ENCODE data around the gene RFTN1. TPM values are rescaled to one million over a fixed set of nuclear protein-coding genes. Genes with fewer than 3 reads are reported as not detected.

Gene RFTN1
- polyA plus RNA-seq, 3 donors, result 30.2 to 33.6 (median 31.5) TPM

- no peak for DNase-seq (ENCODE audit: low read depth in 3 of 3, low spot score in 2 of 3)
These were observed 129.6 kb downstream of the RFTN1 start for GRCh38 chr3:16383864-16384263.

DNA sequence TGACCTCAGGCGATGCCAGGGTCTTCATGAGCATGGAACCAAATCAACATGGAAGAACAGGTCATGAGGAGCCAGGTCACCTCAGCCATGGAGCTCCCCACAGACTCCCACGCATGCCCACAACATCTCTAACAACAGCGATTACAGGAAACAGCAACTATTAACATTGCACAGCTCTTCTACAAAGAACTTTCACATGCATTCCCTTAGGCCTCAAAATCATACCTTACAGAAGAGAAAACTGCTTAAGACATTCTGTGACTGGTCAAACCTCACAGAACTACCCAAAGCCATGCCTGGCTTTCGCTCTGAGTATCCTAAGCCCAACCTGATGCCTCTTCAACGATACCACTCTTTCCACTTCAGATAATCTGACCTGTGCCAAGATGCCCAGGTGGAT is 130.7 kb downstream of the RFTN1 start:
- DNase-seq (ENCODE audit: low read depth in 3 of 3, low spot score in 2 of 3), result no peak

GRCh38 chr3:16381426-16381825 is 132.1 kb downstream of the RFTN1 start:
- no peak for DNase-seq (ENCODE audit: low read depth in 3 of 3, low spot score in 2 of 3)

GRCh38 chr3:16380421-16380820 is 133.1 kb downstream of the RFTN1 start:
- DNase-seq (ENCODE audit: low read depth in 3 of 3, low spot score in 2 of 3), result no peak

DNA sequence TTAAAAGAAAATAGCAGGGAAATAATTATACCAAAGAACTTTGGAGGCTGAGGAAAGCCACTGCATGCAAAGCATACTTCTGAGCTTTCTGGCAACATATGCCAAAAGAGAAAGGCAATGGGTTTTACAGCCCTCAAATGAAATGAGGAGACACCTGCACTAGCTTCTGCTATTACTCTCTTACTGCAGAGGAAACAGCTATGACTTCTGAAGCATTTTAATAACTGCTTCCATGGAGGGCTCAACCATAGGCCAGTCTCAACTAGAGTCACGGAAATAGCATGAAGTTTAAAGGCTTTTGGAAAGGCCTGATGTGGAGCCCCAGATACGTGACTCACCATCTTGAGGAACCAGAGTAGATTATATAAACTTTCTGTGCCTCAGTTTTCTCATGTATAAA is 133.7 kb downstream of the RFTN1 start:
- no peak for DNase-seq (ENCODE audit: low read depth in 3 of 3, low spot score in 2 of 3)

DNA sequence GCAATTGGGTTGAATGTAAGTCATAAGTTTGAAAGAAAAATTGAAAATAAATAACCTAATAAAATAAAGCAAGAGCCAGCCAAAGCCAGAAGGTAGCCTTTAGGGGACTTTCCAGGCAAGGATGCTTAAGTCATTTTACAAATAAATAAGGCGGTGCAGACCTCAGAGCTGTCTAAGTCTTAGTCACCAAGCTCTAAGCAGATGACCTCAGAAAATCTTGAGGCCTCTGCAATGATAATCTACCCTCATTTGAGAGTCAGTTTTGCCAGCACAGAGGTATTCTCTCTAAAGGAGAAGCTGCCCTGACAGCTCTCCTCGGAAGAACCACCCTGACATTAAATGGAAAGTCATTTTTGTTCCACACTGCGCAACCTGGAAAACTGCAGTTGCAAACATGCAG is 134.6 kb downstream of the RFTN1 start:
- DNase-seq (ENCODE audit: low read depth in 3 of 3, low spot score in 2 of 3), result no peak

DNA sequence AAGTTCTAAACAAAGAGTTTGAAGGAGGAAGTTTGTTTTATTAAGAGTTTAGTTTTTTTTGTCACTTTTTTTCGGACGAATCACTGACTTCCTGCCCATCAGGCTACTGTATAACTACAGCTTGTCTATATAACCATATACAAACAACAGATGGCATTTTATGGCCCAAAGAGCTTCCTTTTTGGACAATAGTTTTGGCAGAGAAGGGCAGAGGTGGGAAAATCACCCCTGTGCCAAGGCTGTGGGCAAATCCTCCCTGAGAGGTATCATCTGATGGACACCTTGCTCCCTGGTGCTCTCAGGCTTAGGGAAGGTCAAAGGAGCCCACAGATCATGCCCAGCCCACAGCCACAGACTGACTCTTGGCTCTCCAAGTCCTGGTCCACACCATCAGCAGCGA is 135.1 kb downstream of the RFTN1 start:
- DNase-seq (ENCODE audit: low read depth in 3 of 3, low spot score in 2 of 3), result no peak

- DNase-seq (ENCODE audit: low read depth in 3 of 3, low spot score in 2 of 3), result no peak
These were observed 135.6 kb downstream of the RFTN1 start for GRCh38 chr3:16377847-16378302.

GRCh38 chr3:16377196-16377595 is 136.3 kb downstream of the RFTN1 start:
- no peak for DNase-seq (ENCODE audit: low read depth in 3 of 3, low spot score in 2 of 3)

DNA sequence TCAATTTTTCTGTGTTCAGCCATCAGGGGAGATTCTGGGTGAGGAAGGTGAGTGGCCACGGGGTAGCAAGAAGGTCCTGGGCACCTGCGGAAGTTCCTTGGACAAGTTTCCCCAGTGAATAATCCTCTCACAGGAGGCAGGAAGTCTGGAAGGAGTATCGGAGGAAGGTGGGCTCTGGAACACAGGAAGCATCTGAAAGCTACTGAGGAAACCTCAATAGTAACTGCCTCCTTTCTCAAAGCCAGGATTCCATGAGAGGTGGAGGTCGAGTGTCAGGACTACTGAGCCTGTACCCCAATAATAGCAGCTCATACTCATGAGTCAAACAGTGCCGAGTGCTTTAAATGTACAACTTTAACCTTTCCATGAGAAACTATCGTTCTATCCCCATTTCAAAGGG is 137.6 kb downstream of the RFTN1 start:
- DNase-seq (ENCODE audit: low read depth in 3 of 3, low spot score in 2 of 3), result no peak

- no peak for DNase-seq (ENCODE audit: low read depth in 3 of 3, low spot score in 2 of 3)
These were observed 138.6 kb downstream of the RFTN1 start for GRCh38 chr3:16374935-16375245.

GRCh38 chr3:16374047-16374934 is 139.2 kb downstream of the RFTN1 start:
- no peak for DNase-seq (ENCODE audit: low read depth in 3 of 3, low spot score in 2 of 3)

- no peak for DNase-seq (ENCODE audit: low read depth in 3 of 3, low spot score in 2 of 3)
These were observed 140.1 kb downstream of the RFTN1 start for GRCh38 chr3:16373341-16373946.

DNA sequence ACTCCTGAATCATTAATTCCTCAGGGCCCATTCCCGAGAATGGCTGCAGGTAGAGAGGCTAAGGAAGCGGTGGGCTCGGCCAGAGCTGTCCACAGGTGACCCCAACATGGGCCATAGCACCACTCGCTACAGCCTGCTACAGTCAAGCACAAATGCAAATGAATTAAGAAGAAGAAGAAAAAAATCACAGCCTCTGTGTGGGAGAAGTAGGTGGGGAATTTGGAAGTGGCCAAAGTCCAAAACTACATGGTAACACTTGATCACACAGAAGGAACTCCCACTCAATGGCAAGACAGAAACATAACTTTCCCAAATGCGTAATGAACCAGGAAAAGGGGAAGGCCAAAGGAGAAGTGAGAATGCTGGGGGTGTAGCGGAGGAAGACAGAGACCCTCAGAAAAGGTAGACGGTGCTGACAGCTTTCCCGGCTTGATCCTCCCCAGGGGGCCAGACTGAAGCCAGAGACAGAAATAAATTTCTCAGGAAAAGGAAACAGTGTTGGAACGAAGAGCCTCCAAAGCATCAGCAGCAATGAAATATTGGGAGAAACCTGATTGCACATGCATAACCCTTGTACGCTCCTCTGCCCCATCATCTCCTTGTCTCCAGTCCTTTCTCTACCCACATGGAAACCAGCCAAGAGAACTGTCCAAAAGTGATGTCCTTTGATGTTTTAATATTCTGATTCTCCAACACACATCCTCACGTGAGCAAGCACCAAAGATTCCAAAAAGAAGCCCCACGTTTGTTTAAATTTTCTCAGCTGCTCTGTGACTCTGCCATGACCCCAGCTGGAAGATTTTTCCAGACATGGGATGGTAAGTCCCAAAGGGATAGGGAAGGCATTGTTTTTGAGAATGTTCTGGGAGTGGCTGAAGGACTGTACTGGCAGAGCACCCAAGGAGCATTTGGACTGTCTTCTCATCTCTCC is 140.9 kb downstream of the RFTN1 start:
- no peak for DNase-seq (ENCODE audit: low read depth in 3 of 3, low spot score in 2 of 3)

GRCh38 chr3:16370872-16371740 is 142.4 kb downstream of the RFTN1 start:
- DNase-seq (ENCODE audit: low read depth in 3 of 3, low spot score in 2 of 3), result no peak

DNA sequence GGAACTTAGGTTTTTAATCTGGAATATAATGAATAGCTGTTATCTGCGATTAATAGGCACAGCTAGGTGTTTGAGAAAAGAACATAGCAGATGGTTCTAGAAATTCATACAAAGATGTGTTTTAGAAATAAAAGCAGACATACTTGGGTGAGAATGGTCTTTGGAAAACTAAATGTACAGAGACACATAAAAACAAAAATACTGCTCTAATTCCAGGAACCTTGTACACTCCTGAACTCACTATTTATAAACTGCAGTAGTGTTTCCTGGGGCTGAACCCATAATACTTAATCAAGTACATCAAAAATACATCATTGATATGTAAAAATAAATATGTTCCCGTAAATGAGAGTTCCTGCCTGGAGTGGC is 143.0 kb downstream of the RFTN1 start:
- DNase-seq (ENCODE audit: low read depth in 3 of 3, low spot score in 2 of 3), result no peak

GRCh38 chr3:16369885-16370284 is 143.6 kb downstream of the RFTN1 start:
- no peak for DNase-seq (ENCODE audit: low read depth in 3 of 3, low spot score in 2 of 3)

DNA sequence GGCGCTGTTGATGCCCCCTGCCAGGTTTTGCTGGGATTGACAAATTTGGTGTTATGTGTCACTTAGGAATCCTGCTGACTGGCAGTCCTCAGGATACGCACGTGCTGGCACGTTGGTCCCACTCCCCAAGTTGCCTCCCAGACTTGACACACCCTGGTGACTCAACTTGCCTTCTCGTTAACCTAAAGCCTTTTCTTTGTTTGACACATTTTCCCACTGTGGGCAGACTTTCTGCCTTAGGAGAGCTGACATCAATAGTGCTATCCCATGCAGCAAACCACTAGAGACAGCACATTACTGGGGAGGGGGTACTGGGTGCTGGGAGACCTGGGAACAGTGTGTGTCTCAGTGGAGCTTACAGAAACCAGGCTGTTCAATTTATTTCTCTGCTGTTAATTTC is 144.2 kb downstream of the RFTN1 start:
- no peak for DNase-seq (ENCODE audit: low read depth in 3 of 3, low spot score in 2 of 3)

DNA sequence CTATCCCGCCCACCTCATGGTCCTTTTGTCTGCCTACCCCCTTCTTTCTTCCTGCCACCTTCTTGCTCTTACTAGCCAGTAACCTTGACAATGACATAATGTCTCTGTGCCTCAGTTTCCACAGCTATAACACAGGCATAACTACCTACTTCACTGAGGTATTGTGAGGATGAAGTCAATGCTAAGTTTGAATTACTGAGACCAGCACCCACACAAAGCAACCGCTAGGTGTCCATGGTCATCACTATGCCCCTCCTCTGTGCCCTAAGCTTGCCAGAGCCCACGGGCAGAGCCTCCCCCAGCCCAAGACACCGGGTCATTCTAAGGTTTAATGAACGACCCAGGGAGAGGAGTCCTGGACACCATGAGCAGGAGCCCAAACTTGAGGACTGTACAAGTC is 146.9 kb downstream of the RFTN1 start:
- DNase-seq (ENCODE audit: low read depth in 3 of 3, low spot score in 2 of 3), result no peak

DNA sequence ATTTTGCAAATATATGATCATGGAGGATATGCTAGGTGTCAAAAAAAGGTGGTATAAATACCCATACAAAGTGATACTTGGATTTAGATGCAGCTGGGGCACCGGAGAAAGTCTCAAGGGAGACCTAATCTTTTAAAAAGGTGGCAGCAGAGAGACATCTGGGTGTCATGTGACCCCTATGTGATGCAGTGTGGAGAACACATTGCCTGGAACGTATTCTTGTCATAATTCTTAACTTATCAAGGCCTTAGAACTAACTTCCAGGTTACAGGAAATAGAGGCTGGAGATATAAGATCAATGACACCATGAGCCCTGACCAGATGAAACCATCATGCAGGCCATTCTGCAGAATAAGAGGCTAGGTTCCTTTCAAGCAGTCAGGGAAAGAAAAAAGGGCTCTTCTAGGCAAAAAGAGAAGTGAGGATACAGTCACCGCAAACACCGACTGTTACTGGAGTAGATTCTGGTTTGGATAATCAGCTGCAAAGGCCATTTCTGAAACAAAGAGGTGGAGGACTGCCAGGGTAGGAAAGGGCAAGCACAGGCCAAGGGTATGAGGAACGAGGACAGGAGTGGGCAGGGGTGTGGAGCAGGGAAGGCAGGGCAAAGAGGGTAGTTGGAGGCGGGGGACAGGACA is 147.9 kb downstream of the RFTN1 start:
- no peak for DNase-seq (ENCODE audit: low read depth in 3 of 3, low spot score in 2 of 3)
